Smooth muscle cell (in vitro differentiated cells): Measurements from ENCODE around the gene AKR1D1. TPM values are rescaled to one million over a fixed set of nuclear protein-coding genes. Genes with fewer than 3 reads are reported as not detected.

ENCODE experiments used
- DNase-seq: peaks from one replicate; lab custom pipeline; 2025; ENCODE audit not compliant: unreplicated experiment; lab: John Stamatoyannopoulos, UW
- H2AFZ ChIP-seq: fragments of 200-600 bp; sonication (generic); 2 replicates; pipeline ENCODE4 v1.6.0; 2016; ENCODE audit warnings: antibody characterized with exemption, low read depth, mild to moderate bottlenecking
- H3F3A ChIP-seq: fragments of 200-600 bp; sonication (generic); 2 replicates; pipeline ENCODE4 v1.6.0; 2017; ENCODE audit warnings: antibody characterized with exemption, low read depth
- H3K27ac ChIP-seq: fragments of 200-600 bp; sonication (generic); 2 replicates; pipeline ENCODE4 v1.5.1; 2016; ENCODE audit warnings: low read depth, mild to moderate bottlenecking
- H3K27me3 ChIP-seq: fragments of 200-600 bp; sonication (generic); 2 replicates; pipeline ENCODE4 v1.6.1; 2016; ENCODE audit warnings: low read depth, mild to moderate bottlenecking
- H3K36me3 ChIP-seq: fragments of 200-600 bp; sonication (generic); 2 replicates; pipeline ENCODE4 v1.5.1; 2016; ENCODE audit warnings: low read depth
- H3K4me1 ChIP-seq: fragments of 200-600 bp; sonication (generic); 2 replicates; pipeline ENCODE4 v1.5.1; 2016; ENCODE audit warnings: low read depth
- H3K4me2 ChIP-seq: fragments of 200-600 bp; sonication (generic); 2 replicates; pipeline ENCODE4 v1.6.0; 2016; ENCODE audit warnings: mild to moderate bottlenecking
- H3K4me3 ChIP-seq: fragments of 200-600 bp; sonication (generic); 2 replicates; pipeline ENCODE4 v1.5.1; 2016; ENCODE audit warnings: mild to moderate bottlenecking
- H3K79me2 ChIP-seq: fragments of 200-600 bp; sonication (generic); 2 replicates; pipeline ENCODE4 v1.6.0; 2016; ENCODE audit warnings: low read depth, mild to moderate bottlenecking
- H3K9ac ChIP-seq: fragments of 200-600 bp; sonication (generic); 2 replicates; pipeline ENCODE4 v1.6.0; 2016; ENCODE audit warnings: low read depth
- H3K9me3 ChIP-seq: fragments of 200-600 bp; sonication (generic); replicated peaks from 2 replicates; pipeline ENCODE4 v1.5.1; 2016; ENCODE audit warnings: low read depth
- H4K20me1 ChIP-seq: fragments of 200-600 bp; sonication (generic); 2 replicates; pipeline ENCODE4 v1.6.0; 2016; ENCODE audit warnings: low read depth
- CTCF ChIP-seq: fragments of 200-600 bp; sonication (generic); IDR thresholded peaks from 2 replicates; pipeline ENCODE4 v1.5.1; 2017; ENCODE audit warnings: borderline replicate concordance, mild to moderate bottlenecking, antibody characterized with exemption; ENCODE audit not compliant: insufficient read depth, poor library complexity, severe bottlenecking
- WGBS: methylation state at CpG from one replicate; pipeline ENCODE4 v1.1.7; 2016; ENCODE audit warnings: low lambda C conversion rate; 5-methylcytosine and 5-hydroxymethylcytosine counted together
- polyA plus RNA-seq: library from polyadenylated mRNA; unstranded; fragments of >200 nt; fragmentation: Nextera tagmentation; extraction: Ambion mirVana; gene quantifications from 2 replicates; pipeline ENCODE4 v1.2.1, GENCODE V29; 2016
- total RNA-seq: library from RNA; depleted of rRNA; stranded (reverse); fragments of >200 nt; gene quantifications from 2 replicates; pipeline ENCODE4 v1.2.3, GENCODE V29; 2014

AKR1D1 gene
- total and polyA plus RNA-seq, 2 experiments from 2014 or later: not detected

- H3K4me1 ChIP-seq: no peaks in the 10 kb centered on the region
- no peak overlapping the region for H3K4me2 ChIP-seq
- H3K9ac ChIP-seq: no peak overlapping the region
- no peaks in the 10 kb centered on the region for H3K79me2 ChIP-seq
- H4K20me1 ChIP-seq: no peaks in the 10 kb centered on the region
- no peak for TF ChIP-seq CTCF
- no peaks in the 10 kb centered on the region for H3K36me3 ChIP-seq
- H3K27ac ChIP-seq: no peak overlapping the region
- no peak overlapping the region for H2AFZ ChIP-seq
- no peaks in the 10 kb centered on the region for H3K9me3 ChIP-seq
- H3K27me3 ChIP-seq: no peaks in the 10 kb centered on the region
- no peaks in the 10 kb centered on the region for H3F3A ChIP-seq
- no peak overlapping the region for H3K4me3 ChIP-seq
- no peak for DNase-seq
- WGBS: 95% methylated on average over 5 of the region's 5 CpGs
Measured at GRCh38 chr7:138105221-138105620, 29.0 kb downstream of the AKR1D1 start.

- DNase-seq: no peak
- Histone ChIP-seq H4K20me1 (no peaks in the 10 kb centered on the region), H3K27me3 (no peaks in the 10 kb centered on the region), H2AFZ (no peak overlapping the region), H3K4me2 (no peak overlapping the region), H3K9me3 (no peaks in the 10 kb centered on the region), H3K79me2 (no peaks in the 10 kb centered on the region), H3K27ac (no peak overlapping the region), H3K4me1 (no peaks in the 10 kb centered on the region), H3K36me3 (no peaks in the 10 kb centered on the region), H3K4me3 (no peak overlapping the region), H3F3A (no peaks in the 10 kb centered on the region), H3K9ac (no peak overlapping the region)
- 97% methylated on average over 3 of the region's 3 CpGs for WGBS
- no peak for TF ChIP-seq CTCF
Measured at GRCh38 chr7:138115047-138115446, 38.8 kb downstream of the AKR1D1 start.

- Histone ChIP-seq H3K4me1 (no peaks in the 10 kb centered on the region), H3K27ac (no peak overlapping the region), H3K79me2 (no peaks in the 10 kb centered on the region), H2AFZ (no peak overlapping the region), H3K4me3 (no peak overlapping the region), H3K4me2 (no peak overlapping the region), H4K20me1 (no peaks in the 10 kb centered on the region), H3F3A (no peaks in the 10 kb centered on the region), H3K36me3 (no peaks in the 10 kb centered on the region), H3K9ac (no peak overlapping the region), H3K9me3 (no peaks in the 10 kb centered on the region), H3K27me3 (no peaks in the 10 kb centered on the region)
- no peak for TF ChIP-seq CTCF
- 0% methylated on average over 1 of the region's 1 CpG for WGBS
- no peak for DNase-seq
Measured at GRCh38 chr7:138116141-138116540, 39.9 kb downstream of the AKR1D1 start.

GRCh38 chr7:138116892-138117291 is 40.6 kb downstream of the AKR1D1 start:
- Histone ChIP-seq H3K9ac (no peak overlapping the region), H3K79me2 (no peaks in the 10 kb centered on the region), H4K20me1 (no peaks in the 10 kb centered on the region), H3K27me3 (no peaks in the 10 kb centered on the region), H3K27ac (no peak overlapping the region), H3K36me3 (no peaks in the 10 kb centered on the region), H3K4me2 (no peak overlapping the region), H3K4me3 (no peak overlapping the region), H3K4me1 (no peaks in the 10 kb centered on the region), H3F3A (no peaks in the 10 kb centered on the region), H3K9me3 (no peaks in the 10 kb centered on the region), H2AFZ (no peak overlapping the region)
- TF ChIP-seq CTCF: no peak
- WGBS: 33% methylated on average over 2 of the region's 2 CpGs
- DNase-seq: no peak
